GM12891 (cell line): ENCODE results near the gene CHCHD6.

Source experiments
- PAX5 ChIP-seq: IDR thresholded peaks from 2 replicates; pipeline ENCODE4 v1.6.1; 2011; ENCODE audit warnings: low read length, moderate library complexity, mild to moderate bottlenecking; ENCODE audit not compliant: insufficient read depth, severe bottlenecking
- POLR2A ChIP-seq: IDR thresholded peaks from 2 replicates; pipeline ENCODE4 v1.6.1; 2011; ENCODE audit warnings: low read depth, low read length, control low read depth
- POLR2AphosphoS5 ChIP-seq: IDR thresholded peaks from 2 replicates; pipeline ENCODE4 v1.6.1; 2011; ENCODE audit warnings: low read depth, low read length, control low read depth
- POU2F2 ChIP-seq: IDR thresholded peaks from 2 replicates; pipeline ENCODE4 v1.6.1; 2011; ENCODE audit warnings: low read depth, mild to moderate bottlenecking, control low read depth, low read length, moderate library complexity

DNA sequence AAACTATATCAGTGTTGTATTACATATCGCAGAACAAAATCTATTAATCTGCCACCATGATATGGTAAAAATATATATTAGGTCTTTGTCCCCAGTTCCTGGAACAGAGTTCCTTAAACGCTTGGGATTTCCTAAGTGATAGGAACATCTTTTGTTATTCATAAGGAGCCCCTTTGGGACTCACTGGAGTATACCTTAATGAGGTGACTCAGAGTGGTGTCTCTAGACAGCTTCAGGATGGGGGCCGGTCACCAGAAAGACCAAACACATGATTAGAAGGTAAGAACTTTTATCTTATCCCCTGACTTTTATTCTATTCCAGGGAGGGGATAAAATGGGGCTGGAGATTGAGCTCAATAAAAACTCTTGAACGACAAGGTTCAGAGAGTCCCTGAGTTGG is 12.3 kb upstream of the CHCHD6 start:
- no peak for TF ChIP-seq PAX5
- no peak for TF ChIP-seq POLR2AphosphoS5
- no peak for TF ChIP-seq POU2F2
- TF ChIP-seq POLR2A = no peak
